ENCODE measurements around the gene TYRP1.
A peak's percentile ranks its signal among the peaks of the same experiment; 100 is the strongest.

TYRP1 gene

GRCh38 chr9:12719431-12719830 lies 26.2 kb downstream of the TYRP1 start:
- no peaks in the 10 kb centered on the region for H3K79me2 ChIP-seq (ENCODE audit: insufficient read depth, low read length)
- H2AFZ ChIP-seq (ENCODE audit: low read length), result no peak overlapping the region
- no peaks in the 10 kb centered on the region for H3K27me3 ChIP-seq (ENCODE audit: insufficient read depth, low read length, poor library complexity, severe bottlenecking)
- no peaks in the 10 kb centered on the region for H3K9me2 ChIP-seq (replicated peaks; ENCODE audit: low read depth, low read length)
- H3K9ac ChIP-seq (ENCODE audit: low read depth, low read length, poor library complexity, severe bottlenecking), result no peak overlapping the region
- H3K4me2 ChIP-seq (ENCODE audit: low read depth, low read length, poor library complexity, severe bottlenecking), result no peak overlapping the region
- peaks cover 19% of the 10 kb centered on the region for H3K4me1 ChIP-seq (ENCODE audit: insufficient read depth, low read length, poor library complexity, severe bottlenecking)
- H4K20me1 ChIP-seq (ENCODE audit: insufficient read depth, low read length, poor library complexity, severe bottlenecking), result no peaks in the 10 kb centered on the region
- H3K4me3 ChIP-seq (ENCODE audit: low read length, poor library complexity, severe bottlenecking), result no peak overlapping the region
- H3F3A ChIP-seq (ENCODE audit: low read depth), result no peaks in the 10 kb centered on the region
- no peaks in the 10 kb centered on the region for H3K9me3 ChIP-seq (ENCODE audit: insufficient read depth, low read depth, low read length)
- no peaks in the 10 kb centered on the region for H3K36me3 ChIP-seq (ENCODE audit: insufficient read depth, low read length)
- peak; percentile 72 for TF ChIP-seq CTCF (conservative IDR thresholded peaks at IDR 0.05; ENCODE audit: low read length)
- TF ChIP-seq EZH2phosphoT487 (IDR thresholded peaks at IDR 0.05; ENCODE audit: borderline replicate concordance), result no peak

- H3K9me3 ChIP-seq (ENCODE audit: insufficient read depth, low read depth, low read length), result no peaks in the 10 kb centered on the region
- H3K9me2 ChIP-seq (replicated peaks; ENCODE audit: low read depth, low read length), result no peaks in the 10 kb centered on the region
- no peak overlapping the region for H3K4me2 ChIP-seq (ENCODE audit: low read depth, low read length, poor library complexity, severe bottlenecking)
- H3K27me3 ChIP-seq (ENCODE audit: insufficient read depth, low read length, poor library complexity, severe bottlenecking), result no peaks in the 10 kb centered on the region
- H3K4me3 ChIP-seq (ENCODE audit: low read length, poor library complexity, severe bottlenecking), result no peak overlapping the region
- H3F3A ChIP-seq (ENCODE audit: low read depth), result no peaks in the 10 kb centered on the region
- peaks cover 19% of the 10 kb centered on the region for H3K4me1 ChIP-seq (ENCODE audit: insufficient read depth, low read length, poor library complexity, severe bottlenecking)
- H3K36me3 ChIP-seq (ENCODE audit: insufficient read depth, low read length), result no peaks in the 10 kb centered on the region
- H3K79me2 ChIP-seq (ENCODE audit: insufficient read depth, low read length), result no peaks in the 10 kb centered on the region
- no peaks in the 10 kb centered on the region for H4K20me1 ChIP-seq (ENCODE audit: insufficient read depth, low read length, poor library complexity, severe bottlenecking)
- TF ChIP-seq EZH2phosphoT487 (IDR thresholded peaks at IDR 0.05; ENCODE audit: borderline replicate concordance) (no peak), CTCF (conservative IDR thresholded peaks at IDR 0.05; ENCODE audit: low read length) (no peak)
- H3K9ac ChIP-seq (ENCODE audit: low read depth, low read length, poor library complexity, severe bottlenecking), result no peak overlapping the region
- no peak overlapping the region for H2AFZ ChIP-seq (ENCODE audit: low read length)
These were observed 27.4 kb downstream of the TYRP1 start for GRCh38 chr9:12720551-12720950.

GRCh38 chr9:12722131-12722530 lies 28.9 kb downstream of the TYRP1 start:
- Histone ChIP-seq H3K9me2 (replicated peaks; ENCODE audit: low read depth, low read length) (no peaks in the 10 kb centered on the region), H3K9me3 (ENCODE audit: insufficient read depth, low read depth, low read length) (no peaks in the 10 kb centered on the region), H3K4me1 (ENCODE audit: insufficient read depth, low read length, poor library complexity, severe bottlenecking) (peaks cover 14% of the 10 kb centered on the region), H3K4me2 (ENCODE audit: low read depth, low read length, poor library complexity, severe bottlenecking) (no peak overlapping the region), H3K9ac (ENCODE audit: low read depth, low read length, poor library complexity, severe bottlenecking) (no peak overlapping the region), H3K4me3 (ENCODE audit: low read length, poor library complexity, severe bottlenecking) (no peak overlapping the region), H3F3A (ENCODE audit: low read depth) (no peaks in the 10 kb centered on the region), H4K20me1 (ENCODE audit: insufficient read depth, low read length, poor library complexity, severe bottlenecking) (no peaks in the 10 kb centered on the region), H3K79me2 (ENCODE audit: insufficient read depth, low read length) (no peaks in the 10 kb centered on the region), H3K36me3 (ENCODE audit: insufficient read depth, low read length) (no peaks in the 10 kb centered on the region), H3K27me3 (ENCODE audit: insufficient read depth, low read length, poor library complexity, severe bottlenecking) (no peaks in the 10 kb centered on the region), H2AFZ (ENCODE audit: low read length) (peak overlapping the region; percentile 66; the same call in 1 of the 2 replicates)
- no peak for TF ChIP-seq EZH2phosphoT487 (IDR thresholded peaks at IDR 0.05; ENCODE audit: borderline replicate concordance)
- TF ChIP-seq CTCF (conservative IDR thresholded peaks at IDR 0.05; ENCODE audit: low read length), result no peak

Measured in Loucy (cell line).